ES-I3 (cell line): ENCODE data around the gene PCNT.
"Not testable (repeated sequence)": the region's sequence is repeated elsewhere in the genome, so short reads cannot be mapped to it uniquely, and the experiment has no call there.

Experiments
- H3K36me3 ChIP-seq: 2 replicates; pipeline ENCODE4 v1.6.1; 2013; ENCODE audit warnings: mild to moderate bottlenecking, low read length, control low read depth, moderate library complexity; ENCODE audit not compliant: insufficient read depth
- H3K4me1 ChIP-seq: 2 replicates; pipeline ENCODE4 v1.6.1; 2013; ENCODE audit warnings: mild to moderate bottlenecking, control low read depth, low read length; ENCODE audit not compliant: insufficient read depth
- H3K9ac ChIP-seq: 2 replicates; pipeline ENCODE4 v1.6.1; 2013; ENCODE audit warnings: low read depth, mild to moderate bottlenecking, low read length, moderate library complexity
- H3K9me3 ChIP-seq: 2 replicates; pipeline ENCODE4 v1.6.1; 2013; ENCODE audit warnings: mild to moderate bottlenecking, low read length, moderate library complexity; ENCODE audit not compliant: control insufficient read depth, insufficient read depth

PCNT gene

GRCh38 chr21:46397211-46397905, 73.4 kb downstream of the PCNT start:
- Histone ChIP-seq H3K9me3 (no peaks in the 10 kb centered on the region), H3K4me1 (no peaks in the 10 kb centered on the region), H3K36me3 (no peaks in the 10 kb centered on the region; the same call in none of the 2 replicates), H3K9ac (no peak overlapping the region)

- no peaks in the 10 kb centered on the region; the same call in none of the 2 replicates for H3K36me3 ChIP-seq
- H3K9me3 ChIP-seq = no peaks in the 10 kb centered on the region
- H3K4me1 ChIP-seq = no peaks in the 10 kb centered on the region
- no peak overlapping the region for H3K9ac ChIP-seq
Observed at GRCh38 chr21:46397993-46398392, 74.0 kb downstream of the PCNT start.

- Histone ChIP-seq H3K9ac (no peak overlapping the region), H3K4me1 (no peaks in the 10 kb centered on the region), H3K36me3 (no peaks in the 10 kb centered on the region; the same call in none of the 2 replicates), H3K9me3 (no peaks in the 10 kb centered on the region)
Observed at GRCh38 chr21:46399129-46399528, 75.2 kb downstream of the PCNT start.

- Histone ChIP-seq H3K9me3 (no peaks in the 10 kb centered on the region), H3K36me3 (no peaks in the 10 kb centered on the region; the same call in none of the 2 replicates), H3K4me1 (no peaks in the 10 kb centered on the region), H3K9ac (no peak overlapping the region)
Observed at GRCh38 chr21:46399686-46400085, 75.7 kb downstream of the PCNT start.

GRCh38 chr21:46401186-46401910, 77.4 kb downstream of the PCNT start:
- no peaks in the 10 kb centered on the region; the same call in none of the 2 replicates for H3K36me3 ChIP-seq
- no peaks in the 10 kb centered on the region for H3K9me3 ChIP-seq
- H3K4me1 ChIP-seq = no peaks in the 10 kb centered on the region
- H3K9ac ChIP-seq = no peak overlapping the region

GRCh38 chr21:46402421-46402820, 78.5 kb downstream of the PCNT start:
- Histone ChIP-seq H3K9me3 (no peaks in the 10 kb centered on the region), H3K4me1 (no peaks in the 10 kb centered on the region), H3K9ac (no peak overlapping the region), H3K36me3 (no peaks in the 10 kb centered on the region; the same call in none of the 2 replicates)

GRCh38 chr21:46403234-46403811, 79.4 kb downstream of the PCNT start:
- H3K9me3 ChIP-seq, H3K4me1 ChIP-seq, H3K9ac ChIP-seq, H3K36me3 ChIP-seq: not testable (repeated sequence)

- no peaks in the 10 kb centered on the region; the same call in none of the 2 replicates for H3K36me3 ChIP-seq
- no peaks in the 10 kb centered on the region for H3K4me1 ChIP-seq
- H3K9me3 ChIP-seq = no peaks in the 10 kb centered on the region
Observed at GRCh38 chr21:46404306-46404705, 80.3 kb downstream of the PCNT start.

GRCh38 chr21:46406001-46406400, 82.0 kb downstream of the PCNT start:
- Histone ChIP-seq H3K9ac (no peak overlapping the region), H3K9me3 (no peaks in the 10 kb centered on the region), H3K4me1 (peaks cover 6% of the 10 kb centered on the region), H3K36me3 (no peaks in the 10 kb centered on the region; the same call in 1 of the 2 replicates)

More at GRCh38 chr21:46404306-46404705, 80.3 kb downstream of the PCNT start:
- H3K9ac ChIP-seq = no peak overlapping the region

- H3K9ac ChIP-seq = no peak overlapping the region
- H3K9me3 ChIP-seq = no peaks in the 10 kb centered on the region
- H3K4me1 ChIP-seq = peaks cover 9% of the 10 kb centered on the region
- 0 out of 2 replicates have a peak, but pooled peaks cover 3% of the 10 kb centered on the region for H3K36me3 ChIP-seq
Observed at GRCh38 chr21:46409641-46410406, 85.9 kb downstream of the PCNT start.

GRCh38 chr21:46410516-46410915, 86.6 kb downstream of the PCNT start:
- H3K9ac ChIP-seq = no peak overlapping the region
- peaks cover 9% of the 10 kb centered on the region for H3K4me1 ChIP-seq
- H3K36me3 ChIP-seq = 0 out of 2 replicates have a peak, but pooled peaks cover 3% of the 10 kb centered on the region
- no peaks in the 10 kb centered on the region for H3K9me3 ChIP-seq

GRCh38 chr21:46411236-46411635, 87.3 kb downstream of the PCNT start:
- no peak overlapping the region for H3K9ac ChIP-seq
- no peaks in the 10 kb centered on the region for H3K9me3 ChIP-seq
- peaks cover 9% of the 10 kb centered on the region for H3K4me1 ChIP-seq
- H3K36me3 ChIP-seq = 0 out of 2 replicates have a peak, but pooled peaks cover 3% of the 10 kb centered on the region

GRCh38 chr21:46411691-46412090, 87.7 kb downstream of the PCNT start:
- H3K36me3 ChIP-seq = 0 out of 2 replicates have a peak, but pooled peaks cover 3% of the 10 kb centered on the region
- no peak overlapping the region for H3K9ac ChIP-seq
- peaks cover 9% of the 10 kb centered on the region for H3K4me1 ChIP-seq
- no peaks in the 10 kb centered on the region for H3K9me3 ChIP-seq
